OCI-LY3 (cell line): ENCODE data around the gene PTPRN2.

Experiments used
- CTCF ChIP-seq: fragments of 200-600, 300-600 bp; sonication (generic); IDR thresholded peaks from 2 replicates; pipeline ENCODE4 v1.5.1; 2014; ENCODE audit warnings: antibody characterized with exemption, low read length, low read depth
- EZH2phosphoT487 ChIP-seq: fragments of 200-600 bp; shearing (Covaris generic); IDR thresholded peaks from 2 replicates; pipeline ENCODE4 v1.6.1; 2018; ENCODE audit warnings: antibody characterized with exemption, mixed run types, low read depth

DNA sequence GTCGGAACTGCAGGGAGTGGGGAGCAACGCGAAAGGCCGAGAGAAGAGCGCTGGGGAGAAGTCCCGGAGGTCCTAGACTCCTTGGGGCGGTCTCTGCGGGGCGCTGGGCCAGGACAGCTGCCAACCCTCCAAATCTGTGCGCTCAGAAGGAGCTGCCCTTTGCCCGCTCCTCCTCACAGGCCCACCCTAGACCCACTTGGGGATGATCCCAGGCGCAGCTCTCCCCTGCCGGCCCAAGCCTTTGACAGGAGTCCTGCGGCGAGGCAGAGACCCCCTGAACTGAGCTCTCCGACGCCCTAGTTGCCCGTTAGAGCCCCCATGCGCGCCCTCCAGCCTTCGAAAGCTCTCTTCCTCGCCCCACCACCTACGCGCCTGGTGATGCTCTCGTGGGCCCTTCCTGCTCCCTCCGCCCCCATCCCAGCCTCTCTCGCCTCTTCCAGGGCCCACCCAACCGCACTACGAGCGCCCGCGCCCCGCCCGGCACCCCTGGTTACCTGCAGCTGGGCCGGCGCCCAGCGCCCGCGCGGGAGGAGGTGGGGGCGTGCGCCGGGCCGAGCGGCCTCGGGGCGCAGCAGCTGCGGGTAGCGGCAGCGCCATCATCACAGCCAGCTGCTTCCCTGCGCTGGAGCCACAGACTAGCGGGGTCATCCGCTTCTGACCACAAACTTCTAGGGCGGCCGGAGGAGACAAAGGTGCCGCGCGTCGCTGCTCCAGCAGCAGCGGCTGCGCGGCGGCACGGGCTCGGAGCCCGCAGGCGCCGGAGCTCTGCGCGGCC, 897.4 kb downstream of the PTPRN2 start:
- TF ChIP-seq CTCF (no peak), EZH2phosphoT487 (no peak)
